Measurements from ENCODE around the gene FRZB.
"Not testable (repeated sequence)": the region's sequence is repeated elsewhere in the genome, so short reads cannot be mapped to it uniquely, and the experiment has no call there.

The FRZB gene, protein sequence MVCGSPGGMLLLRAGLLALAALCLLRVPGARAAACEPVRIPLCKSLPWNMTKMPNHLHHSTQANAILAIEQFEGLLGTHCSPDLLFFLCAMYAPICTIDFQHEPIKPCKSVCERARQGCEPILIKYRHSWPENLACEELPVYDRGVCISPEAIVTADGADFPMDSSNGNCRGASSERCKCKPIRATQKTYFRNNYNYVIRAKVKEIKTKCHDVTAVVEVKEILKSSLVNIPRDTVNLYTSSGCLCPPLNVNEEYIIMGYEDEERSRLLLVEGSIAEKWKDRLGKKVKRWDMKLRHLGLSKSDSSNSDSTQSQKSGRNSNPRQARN

DNA sequence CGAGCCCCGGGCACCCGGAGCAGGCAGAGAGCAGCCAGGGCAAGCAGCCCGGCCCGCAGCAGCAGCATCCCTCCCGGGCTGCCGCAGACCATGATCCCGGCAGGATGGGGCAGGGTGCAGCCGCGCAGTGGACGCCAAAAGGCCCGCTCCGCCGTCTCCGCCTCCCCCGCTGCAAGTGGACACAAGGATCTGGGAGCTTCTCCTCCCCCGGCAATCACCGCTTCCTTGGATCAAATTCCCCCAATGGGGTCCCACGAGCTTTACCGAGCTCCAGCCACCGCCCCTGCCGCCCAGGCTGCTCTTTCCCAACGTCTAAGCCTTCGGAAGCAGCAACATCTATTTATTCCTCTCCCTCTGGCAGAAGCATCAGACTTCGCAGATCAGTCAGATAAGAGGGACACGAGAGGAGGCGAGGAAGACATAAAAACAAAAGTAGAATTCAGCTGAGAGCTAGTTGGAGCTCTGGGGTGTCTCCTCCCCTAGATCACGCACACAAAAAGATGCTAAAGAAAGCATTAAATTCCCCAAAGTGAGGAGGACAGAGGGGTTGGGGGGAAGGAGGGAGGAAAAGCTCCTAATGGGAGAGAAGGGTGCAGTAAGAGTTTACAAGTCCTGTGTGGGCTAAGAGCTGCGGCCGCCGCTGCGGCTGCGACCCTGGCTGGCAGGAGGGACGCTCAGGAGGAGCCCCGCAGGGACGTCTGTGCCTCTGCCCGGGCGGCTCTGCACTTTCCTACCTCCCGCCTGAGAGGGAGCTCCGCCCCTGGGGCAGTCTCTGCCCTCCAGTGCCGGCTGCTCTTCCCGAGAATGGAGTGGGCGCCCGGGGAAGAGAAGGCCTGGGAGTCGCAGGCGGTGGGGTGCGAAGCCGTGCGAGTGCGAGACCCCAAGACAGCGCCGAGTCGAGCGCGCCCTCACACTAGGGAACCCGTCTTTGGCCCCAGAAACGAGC lies at the start of gene FRZB:
Gene FRZB (minus strand): TSS at position 177 of the 946 bp plus-strand sequence. CDS start 85 bp downstream, at position 92.
- DNase-seq: peak; percentile 4

DNA sequence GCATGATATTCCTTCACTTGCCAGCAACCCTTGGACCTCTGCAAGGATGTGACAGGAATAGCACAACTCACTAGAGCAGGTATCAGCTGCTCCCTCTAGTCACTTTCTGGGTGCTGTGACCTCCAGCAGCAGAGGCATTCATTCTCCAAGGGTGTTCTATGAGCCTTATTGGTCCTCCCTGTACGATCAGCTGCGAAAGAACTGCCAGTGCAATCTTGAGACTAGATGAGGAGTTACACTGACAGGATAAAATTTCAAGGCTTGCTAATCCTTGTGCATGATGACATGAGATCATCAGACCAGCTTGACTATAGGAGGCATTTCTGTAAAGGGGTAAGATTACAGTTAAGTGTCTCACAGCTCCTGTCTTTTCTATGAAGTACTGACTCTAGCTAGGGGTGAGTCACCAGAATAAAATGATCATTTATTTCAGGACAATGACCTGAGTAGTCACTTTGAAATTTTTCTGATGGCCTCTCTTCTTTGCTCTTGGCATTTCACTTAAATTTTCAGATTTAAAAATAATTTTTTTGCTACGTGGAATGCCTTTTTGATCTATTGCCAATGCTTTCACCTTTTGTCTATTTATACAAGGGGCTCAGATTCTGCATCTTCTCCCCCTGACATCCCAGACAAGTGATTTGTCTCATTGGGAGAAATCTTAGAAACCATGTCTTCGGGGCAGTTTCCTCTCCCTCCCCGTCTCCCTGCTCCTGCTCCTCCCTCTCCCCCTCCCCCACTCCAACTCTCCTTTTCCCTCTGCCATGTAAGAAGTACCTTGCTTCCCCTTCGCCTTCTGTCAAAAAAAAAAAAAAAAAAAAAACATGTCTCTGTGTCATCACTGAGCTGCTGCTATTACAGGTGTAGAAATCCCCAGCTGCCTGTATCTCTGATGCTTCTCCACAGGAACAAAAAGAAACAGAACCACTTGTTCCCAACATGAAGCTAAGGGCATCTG lies 49.2 kb upstream of the FRZB start:
- DNase-seq: no peak

DNA sequence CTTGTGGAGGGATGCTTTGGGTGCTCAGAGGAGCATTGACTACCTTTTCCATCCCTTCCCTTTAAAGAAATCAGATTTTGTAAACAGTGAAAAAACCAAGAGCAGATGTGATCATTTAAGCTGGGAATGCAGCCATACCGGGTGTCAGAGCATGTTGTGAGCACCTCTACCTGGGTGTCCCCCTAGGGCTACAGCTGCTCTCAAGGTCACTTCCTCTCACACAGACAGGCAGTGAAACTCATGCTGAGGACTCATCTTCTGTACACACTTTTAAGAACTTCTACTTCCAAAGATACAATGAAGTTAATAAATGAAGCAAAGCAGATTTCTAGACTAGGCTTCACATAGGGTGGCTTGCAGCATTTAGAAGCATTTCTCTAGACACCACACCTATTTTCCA lies 48.4 kb upstream of the FRZB start:
- DNase-seq: no peak

DNA sequence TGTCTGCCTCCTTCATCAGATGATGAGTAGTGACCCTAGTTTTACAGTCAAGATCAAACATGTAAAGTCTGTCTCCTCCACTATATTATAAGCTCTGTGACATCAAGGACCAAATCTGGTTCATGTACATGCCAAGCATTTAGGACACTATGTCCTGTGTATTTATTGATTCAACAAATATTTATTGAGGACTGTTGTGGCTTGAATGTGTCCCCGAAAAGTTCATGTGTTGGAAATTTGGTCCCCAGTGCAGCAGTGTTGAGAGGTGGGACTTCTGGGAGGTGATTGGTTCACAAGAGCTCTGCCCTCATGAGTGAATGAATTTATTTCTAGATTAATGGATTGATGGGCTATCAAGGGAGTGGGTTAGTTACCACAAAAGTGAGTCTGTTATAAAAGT lies 46.6 kb upstream of the FRZB start:
- no peak for DNase-seq

DNA sequence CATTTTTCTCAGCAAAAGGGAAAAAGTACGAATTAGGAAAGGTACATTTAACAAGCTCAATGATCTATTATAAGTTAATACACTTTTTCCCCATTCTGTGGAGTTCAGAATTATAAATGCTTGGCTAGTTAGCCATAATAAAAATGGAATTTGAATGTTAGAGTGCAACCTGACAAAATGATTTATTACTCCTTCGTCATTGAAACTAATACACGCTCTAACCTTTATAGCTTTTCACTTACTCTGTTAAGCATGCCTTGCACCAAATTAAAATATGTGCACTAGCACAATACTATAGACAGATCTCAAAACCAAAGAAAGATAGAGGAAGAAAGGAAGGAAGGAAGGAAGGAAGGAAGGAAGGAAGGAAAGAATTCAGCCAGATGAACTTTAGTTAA lies 46.1 kb upstream of the FRZB start:
- no peak for DNase-seq

DNA sequence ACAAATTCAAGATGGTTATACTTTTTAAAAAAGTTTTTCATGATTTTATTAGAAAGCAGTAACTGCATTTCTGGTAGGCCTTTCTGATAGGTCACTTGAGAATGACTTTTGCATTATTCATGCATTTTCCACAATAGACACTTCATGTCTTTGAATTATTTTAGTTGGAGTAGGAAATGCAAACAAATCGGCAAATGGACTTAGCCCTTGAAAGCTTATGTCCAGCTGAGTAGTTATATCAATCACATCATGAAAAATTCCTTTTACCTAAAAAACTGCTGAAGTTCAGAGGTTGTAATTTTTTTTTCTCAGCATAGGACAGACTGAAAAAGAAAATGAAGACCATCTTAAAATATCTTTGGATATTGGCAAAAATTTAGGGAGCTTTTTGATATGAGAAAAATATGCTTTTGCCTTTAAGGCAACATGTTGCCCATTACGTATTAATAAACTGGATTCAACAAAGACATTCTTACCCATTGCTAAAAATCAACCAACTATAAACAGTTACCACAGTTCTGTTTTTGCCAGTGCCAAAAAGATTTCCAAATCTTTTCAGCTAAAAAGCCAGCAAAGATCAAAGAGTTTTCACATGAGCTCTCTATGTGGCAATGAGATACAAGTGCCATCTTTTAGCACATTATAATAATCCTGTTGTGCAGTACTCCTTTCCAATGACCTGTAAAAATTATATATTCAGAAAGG lies 45.5 kb upstream of the FRZB start:
- no peak for DNase-seq

DNA sequence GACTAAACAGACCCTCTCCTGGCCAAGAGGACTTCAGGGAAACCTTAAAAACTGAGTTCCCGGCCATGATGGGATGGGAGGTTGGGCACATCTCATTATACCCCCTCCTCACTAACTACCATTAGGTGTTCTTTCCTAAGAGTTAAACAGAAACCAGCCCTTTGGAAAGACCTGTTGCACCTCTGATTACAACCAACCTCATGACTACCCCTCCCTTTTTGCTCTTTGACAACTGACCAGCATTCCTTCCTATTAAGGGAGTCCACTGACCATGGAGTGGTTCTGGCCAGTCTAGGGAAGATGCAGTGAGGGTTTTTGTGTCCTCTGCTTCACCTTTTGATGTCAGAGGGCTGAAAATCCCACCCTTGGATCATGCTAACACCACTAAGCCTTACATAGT lies 44.5 kb upstream of the FRZB start:
- no peak for DNase-seq

DNA sequence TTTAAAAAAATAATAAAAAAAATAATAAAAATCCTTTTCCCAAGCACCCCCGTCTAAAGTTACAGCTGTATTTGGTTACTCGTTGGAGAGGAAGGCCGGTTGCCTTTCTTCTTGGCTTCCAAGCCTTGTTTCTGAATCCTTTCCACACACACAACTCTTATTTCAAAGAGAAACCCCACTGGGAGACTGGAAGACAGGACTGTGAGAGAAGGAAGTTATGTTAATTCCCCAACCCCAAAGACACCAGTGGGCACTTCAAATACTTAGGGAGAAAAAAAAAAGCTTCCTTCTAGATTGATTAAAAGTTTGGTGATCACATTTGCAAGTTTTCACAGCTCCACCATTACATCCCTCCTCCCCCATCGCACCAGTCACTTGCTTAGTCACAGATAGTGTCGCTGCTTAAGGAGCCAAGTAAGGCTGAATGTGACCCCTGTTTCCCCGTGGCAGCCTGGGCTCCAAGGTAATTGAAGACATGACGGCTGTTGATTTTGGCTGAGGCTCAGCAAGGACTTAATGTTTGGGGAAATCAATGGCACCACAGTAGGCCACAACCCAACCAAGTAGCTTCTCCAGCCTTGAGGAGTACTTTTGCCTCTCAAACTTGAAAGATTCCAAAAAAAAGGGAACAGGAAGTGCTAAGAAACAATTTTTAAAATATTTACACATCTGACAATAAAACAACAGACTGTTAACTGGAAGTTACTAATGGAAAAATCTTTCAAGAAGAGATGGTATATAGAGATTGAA lies 40.8 kb upstream of the FRZB start:
- DNase-seq: no peak

DNA sequence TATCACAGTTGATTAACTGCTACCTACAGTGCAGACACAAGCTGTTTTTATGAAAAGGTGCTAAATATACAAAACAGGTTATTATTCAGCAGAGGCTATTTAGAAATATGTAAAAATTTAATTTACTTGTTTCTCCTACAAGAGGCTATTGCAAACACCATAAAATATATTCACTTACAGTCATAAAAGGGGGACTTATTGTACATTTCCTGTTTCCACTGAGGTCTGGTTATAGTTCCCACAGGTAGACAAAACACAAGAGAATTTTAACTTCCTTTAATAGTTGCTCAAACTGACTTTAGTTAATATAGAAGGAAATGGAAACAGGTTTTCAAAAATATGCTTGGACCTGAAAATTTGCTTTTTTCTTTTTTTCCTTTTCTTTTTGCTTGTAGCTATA lies 40.0 kb upstream of the FRZB start:
- no peak for DNase-seq

DNA sequence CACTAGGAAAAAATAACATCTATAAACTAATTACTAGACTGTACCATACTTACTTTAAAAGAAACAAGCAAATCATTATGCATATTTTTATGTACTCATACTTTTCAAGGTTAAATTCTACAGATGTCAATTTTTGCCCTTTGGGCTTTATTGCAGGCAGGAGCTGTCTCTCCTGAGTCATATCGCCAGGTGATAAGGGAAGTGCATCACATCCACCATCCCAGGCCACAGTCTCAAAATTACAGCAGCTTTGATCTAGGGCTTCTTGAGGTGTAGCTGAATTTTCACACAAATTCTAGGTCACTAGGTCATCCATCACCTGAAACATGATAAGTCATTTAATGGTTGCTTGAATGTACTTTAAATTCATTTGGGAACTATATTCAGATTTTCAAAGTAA lies 38.4 kb upstream of the FRZB start:
- DNase-seq: no peak

DNA sequence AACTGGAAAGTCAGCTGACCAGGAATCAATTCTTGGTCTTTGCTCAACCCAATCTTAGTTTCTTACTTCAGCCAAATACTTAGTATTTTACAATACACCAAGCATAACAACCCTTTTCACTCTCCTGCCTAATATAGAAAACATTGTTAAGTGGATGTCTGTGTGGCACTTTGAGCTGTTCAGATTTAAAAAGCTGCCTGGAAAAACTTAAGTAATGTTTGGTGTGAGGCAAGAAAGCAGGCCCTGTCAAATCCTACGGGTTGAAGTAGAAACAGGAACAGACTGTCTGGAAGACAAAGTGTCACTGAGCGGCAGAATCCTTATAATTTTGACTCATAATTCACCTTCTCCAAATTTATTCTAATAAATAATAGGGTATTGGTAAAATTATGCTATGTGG lies 37.1 kb upstream of the FRZB start:
- no peak for DNase-seq

DNA sequence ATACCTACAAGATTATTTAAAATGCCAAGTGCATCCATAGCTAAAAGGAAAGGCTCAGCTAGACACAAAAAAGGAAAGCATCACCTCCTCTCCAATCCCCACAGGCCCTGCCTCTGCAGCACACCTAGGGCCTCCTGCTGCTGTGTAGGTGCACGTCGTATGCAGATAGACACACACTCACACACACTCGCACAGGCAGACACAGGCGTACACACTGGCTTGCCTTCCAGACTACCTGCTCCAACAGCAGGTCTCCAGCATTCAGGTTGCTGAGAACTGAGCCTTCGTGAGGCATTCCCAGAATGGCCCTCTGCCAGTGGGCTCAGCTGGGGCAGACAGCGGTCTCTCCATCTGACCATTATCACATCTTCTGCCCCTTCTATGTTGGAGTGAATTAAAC lies 35.3 kb upstream of the FRZB start:
- DNase-seq: no peak

DNA sequence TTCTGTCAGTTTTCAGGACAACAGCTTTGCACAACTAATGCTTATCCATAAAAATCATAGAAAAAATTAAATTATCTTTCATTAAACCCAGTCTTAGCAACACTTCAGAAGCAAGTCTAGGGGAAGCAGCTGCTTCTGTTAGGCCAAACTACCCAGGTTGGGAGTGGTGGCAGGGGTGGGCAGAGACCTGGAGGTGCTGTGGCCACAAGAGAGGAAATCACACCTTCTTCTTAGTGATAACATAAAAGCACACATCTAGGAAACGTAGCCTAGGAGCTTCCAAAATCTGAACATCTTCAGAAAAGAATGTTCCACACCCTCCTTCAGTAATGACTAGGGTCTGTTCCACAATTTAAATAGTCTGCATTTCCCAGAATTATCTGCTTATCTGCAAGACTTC lies 32.3 kb upstream of the FRZB start:
- DNase-seq: no peak

DNA sequence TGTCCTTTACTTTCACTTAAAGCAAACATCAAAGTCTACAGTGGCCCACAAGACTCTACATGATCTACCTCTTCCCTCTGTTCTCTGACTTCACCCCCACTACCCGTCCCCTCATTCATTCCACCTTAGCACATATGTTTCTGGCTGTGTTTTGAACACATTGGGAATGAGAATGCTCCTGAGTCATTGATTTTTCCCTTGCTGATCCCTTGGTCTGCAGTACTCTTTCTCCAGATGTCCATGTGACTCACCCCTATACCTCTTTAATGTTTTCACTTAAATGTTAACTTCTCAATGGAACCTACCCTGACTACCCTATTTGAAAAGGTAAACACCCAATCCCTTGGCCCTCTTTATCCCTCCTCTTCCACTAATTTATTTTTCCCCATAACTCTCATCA lies 30.7 kb upstream of the FRZB start:
- DNase-seq: no peak

DNA sequence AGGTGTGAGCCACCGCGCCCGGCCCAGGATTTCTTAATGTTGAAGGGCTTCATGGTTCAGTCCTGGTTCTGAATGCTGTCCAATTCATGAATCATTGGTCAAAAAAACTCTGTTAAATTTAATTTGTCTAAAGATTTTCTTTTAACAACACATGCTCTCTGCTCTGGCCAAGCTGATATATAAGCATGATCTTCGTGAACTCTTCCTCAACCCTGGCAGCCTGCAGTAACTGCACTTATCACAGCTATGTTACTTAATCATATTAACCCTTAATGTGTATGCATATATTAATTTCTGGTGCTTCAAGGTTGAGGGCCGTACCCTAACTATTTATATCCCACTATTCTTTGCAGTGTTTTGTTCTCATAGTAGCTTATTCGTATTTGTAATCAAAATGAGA lies 29.4 kb upstream of the FRZB start:
- DNase-seq: no peak

DNA sequence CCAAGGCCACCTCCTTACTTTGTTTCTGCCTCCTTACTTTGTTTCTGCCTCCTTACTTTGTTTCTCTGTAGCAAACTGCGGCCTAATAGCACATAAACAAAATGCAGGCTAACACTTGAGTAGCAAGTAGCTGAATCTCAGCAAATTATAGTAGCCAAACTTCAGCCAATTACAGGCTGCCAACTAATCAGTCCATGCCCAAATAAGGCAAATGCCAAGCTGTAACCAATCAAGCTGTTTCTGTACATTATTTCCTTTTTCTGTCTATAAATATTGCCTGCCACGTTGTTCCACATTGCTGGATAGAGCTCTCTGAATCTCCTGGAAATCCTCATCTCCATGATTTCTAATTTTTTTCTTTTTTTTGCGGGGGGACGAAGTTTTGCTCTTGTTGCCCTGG lies 28.7 kb upstream of the FRZB start:
- DNase-seq: no peak

DNA sequence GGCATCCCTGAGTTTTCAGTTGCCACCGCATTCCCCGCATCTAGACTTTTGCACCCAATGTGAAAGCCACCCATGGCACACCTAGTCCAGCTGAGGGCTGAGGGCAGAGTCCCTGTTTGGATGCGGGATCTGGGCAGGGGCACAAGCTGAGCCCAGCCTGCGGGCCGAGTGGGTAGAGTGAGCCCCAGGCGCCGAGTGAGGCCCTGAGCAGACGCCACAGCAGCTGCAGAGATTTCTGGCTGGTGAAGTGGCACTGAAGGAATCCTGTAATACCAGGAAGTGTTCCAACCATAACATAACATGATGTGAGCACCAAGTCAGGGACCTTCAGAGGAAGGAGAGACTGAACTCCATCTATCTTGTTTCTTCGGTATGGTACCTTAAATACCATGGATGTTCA lies 27.7 kb upstream of the FRZB start:
- DNase-seq: no peak

DNA sequence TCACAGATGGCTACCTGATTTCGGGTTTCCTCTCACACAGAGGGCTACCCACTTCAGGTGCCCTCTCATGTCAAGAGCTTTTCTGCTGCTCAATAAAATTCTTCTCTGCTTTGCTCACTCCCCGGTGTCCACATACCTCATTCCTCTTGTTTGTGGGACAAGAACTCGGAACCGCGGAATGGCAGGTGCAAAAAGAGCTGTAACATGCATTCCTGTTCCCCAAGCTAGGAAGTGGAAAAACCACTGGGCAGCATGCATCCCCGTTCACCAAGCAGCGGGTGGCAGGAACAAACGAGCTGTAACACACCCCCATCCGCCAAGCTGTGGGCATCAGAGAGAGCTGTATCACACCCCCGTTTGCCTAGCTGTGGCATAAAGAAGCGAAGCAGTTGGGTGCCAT lies 27.2 kb upstream of the FRZB start:
- DNase-seq: no peak

DNA sequence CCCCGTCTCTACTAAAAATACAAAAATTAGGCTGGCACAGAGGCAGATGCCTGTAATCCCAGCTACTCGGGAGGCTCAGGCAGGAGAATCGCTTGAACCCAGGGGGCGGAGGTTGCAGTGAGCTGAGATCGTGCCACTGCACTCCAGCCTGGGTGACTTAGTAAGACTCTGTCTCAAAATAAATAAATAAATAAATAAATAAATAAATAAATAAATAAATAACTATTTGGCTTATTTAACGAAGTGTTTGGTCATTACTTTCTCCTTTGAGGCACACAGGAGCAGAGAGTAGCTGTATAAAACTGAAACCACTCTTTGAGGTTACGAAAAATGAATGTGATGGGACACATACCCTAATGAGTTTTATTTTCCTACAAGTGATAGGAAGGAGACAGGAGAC lies 26.6 kb upstream of the FRZB start:
- DNase-seq: not testable (repeated sequence)

DNA sequence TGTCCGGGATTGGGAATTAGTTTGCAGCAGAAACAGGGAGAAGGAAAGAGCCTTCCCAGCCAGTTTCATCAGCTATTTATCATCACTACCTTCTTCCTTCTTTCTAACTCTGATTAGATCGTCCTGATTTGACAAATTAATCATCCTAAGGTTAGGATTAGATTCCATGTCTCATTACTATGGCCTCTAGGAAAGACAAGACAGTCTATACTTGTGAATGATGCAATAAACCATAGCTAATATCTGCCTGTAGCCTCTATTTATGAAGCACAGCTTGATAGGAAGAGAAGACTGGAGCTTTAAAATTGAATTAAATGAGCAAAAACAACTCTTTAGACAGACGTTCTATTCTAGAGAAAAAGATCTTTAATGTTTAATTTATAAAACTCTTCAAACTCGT lies 25.2 kb upstream of the FRZB start:
- DNase-seq: no peak

DNA sequence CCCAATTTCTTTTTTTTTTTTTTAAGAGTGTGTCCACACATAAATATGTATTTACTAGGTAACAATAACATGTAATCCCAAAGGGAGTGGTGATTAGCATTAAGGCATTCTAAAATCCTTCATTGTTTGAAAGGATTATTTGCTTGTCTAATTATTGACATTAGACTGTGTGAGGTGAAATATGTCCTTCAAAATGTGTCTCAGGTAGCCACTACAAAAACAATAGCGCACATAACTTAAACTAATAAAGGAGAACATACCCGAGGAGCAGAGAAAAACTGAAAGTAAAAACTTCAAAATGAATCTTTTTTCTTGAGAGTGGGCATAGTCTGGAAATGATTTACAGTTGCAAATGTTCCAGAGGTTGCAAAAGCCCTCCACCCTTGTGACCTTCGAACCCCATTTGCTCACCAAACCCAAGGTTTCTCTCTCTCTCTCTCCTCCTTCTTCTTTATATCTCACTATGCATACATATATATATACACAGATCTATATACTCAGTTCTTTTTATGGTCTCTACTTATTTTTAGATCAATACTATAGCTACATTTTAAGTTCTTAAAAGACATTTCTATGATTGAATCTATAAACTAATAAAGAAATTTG lies 24.4 kb upstream of the FRZB start:
- no peak for DNase-seq
